Astrocyte (in vitro differentiated cells and primary cell): ENCODE measurements around the gene OR14A16. TPM values are rescaled to one million over a fixed set of nuclear protein-coding genes. Genes with fewer than 3 reads are reported as not detected.

Experiments used
- DNase-seq: peaks from one replicate; pipeline ENCODE4 v3.0.0-alpha.2; 2010; ENCODE audit warnings: low read depth
- FAIRE-seq: peaks from 2 replicates; lab custom pipeline; 2011; peaks lifted over from hg19 to GRCh38; lab: Jason Lieb, UNC
- H2AFZ ChIP-seq: 2 replicates; pipeline ENCODE4 v1.6.0; 2012; ENCODE audit warnings: low read depth, low read length, inconsistent platforms
- H3K27ac ChIP-seq: 2 replicates; pipeline ENCODE4 v1.5.1; 2011; ENCODE audit warnings: low read depth, low read length, inconsistent platforms
- H3K27me3 ChIP-seq: 2 replicates; pipeline ENCODE4 v1.6.0; 2011; ENCODE audit warnings: low read length, inconsistent platforms; ENCODE audit not compliant: insufficient read depth
- H3K36me3 ChIP-seq: 2 replicates; pipeline ENCODE4 v1.5.1; 2011; ENCODE audit warnings: low read length, inconsistent platforms; ENCODE audit not compliant: insufficient read depth
- H3K4me1 ChIP-seq: 2 replicates; pipeline ENCODE4 v1.5.1; 2011; ENCODE audit warnings: low read length, inconsistent platforms; ENCODE audit not compliant: insufficient read depth
- H3K4me2 ChIP-seq: 2 replicates; pipeline ENCODE4 v1.6.0; 2012; ENCODE audit warnings: low read length, inconsistent platforms
- H3K4me3 ChIP-seq: 2 replicates; pipeline ENCODE4 v1.5.1; 2011; ENCODE audit warnings: low read depth, mild to moderate bottlenecking, low read length, inconsistent platforms; ENCODE audit not compliant: insufficient read depth
- H3K79me2 ChIP-seq: 2 replicates; pipeline ENCODE4 v1.6.0; 2012; ENCODE audit warnings: mild to moderate bottlenecking, low read length, inconsistent platforms; ENCODE audit not compliant: insufficient read depth
- H3K9ac ChIP-seq: 2 replicates; pipeline ENCODE4 v1.6.0; 2012; ENCODE audit warnings: mild to moderate bottlenecking, low read length, inconsistent platforms
- H3K9me3 ChIP-seq: 2 replicates; pipeline ENCODE4 v1.5.1; 2012; ENCODE audit warnings: low read depth, mild to moderate bottlenecking, low read length, inconsistent platforms; ENCODE audit not compliant: insufficient read depth
- H4K20me1 ChIP-seq: 2 replicates; pipeline ENCODE4 v1.6.0; 2012; ENCODE audit warnings: low read length, inconsistent platforms; ENCODE audit not compliant: insufficient read depth
- H3K27ac Mint-ChIP-seq: one replicate; pipeline ENCODE4 v1.8.0; 2021; ENCODE audit warnings: mild to moderate bottlenecking, mixed read lengths; ENCODE audit not compliant: unreplicated experiment
- H3K27me3 Mint-ChIP-seq: one replicate; pipeline ENCODE4 v1.8.0; 2021; ENCODE audit warnings: low read depth, mixed read lengths; ENCODE audit not compliant: unreplicated experiment
- H3K36me3 Mint-ChIP-seq: one replicate; pipeline ENCODE4 v1.8.0; 2021; ENCODE audit warnings: low read depth, mixed read lengths; ENCODE audit not compliant: unreplicated experiment
- H3K4me1 Mint-ChIP-seq: one replicate; pipeline ENCODE4 v1.8.0; 2021; ENCODE audit warnings: low read depth, mixed read lengths; ENCODE audit not compliant: unreplicated experiment
- H3K4me3 Mint-ChIP-seq: one replicate; pipeline ENCODE4 v1.8.0; 2021; ENCODE audit warnings: mild to moderate bottlenecking, moderate library complexity, mixed read lengths; ENCODE audit not compliant: unreplicated experiment
- H3K9me3 Mint-ChIP-seq: one replicate; pipeline ENCODE4 v1.8.0; 2021; ENCODE audit warnings: mild to moderate bottlenecking, mixed read lengths; ENCODE audit not compliant: unreplicated experiment
- EZH2 ChIP-seq: IDR thresholded peaks from 2 replicates; pipeline ENCODE4 v1.6.1; 2012; ENCODE audit warnings: mild to moderate bottlenecking, low read length, inconsistent platforms; ENCODE audit not compliant: insufficient read depth
- total RNA-seq: library from RNA; stranded (reverse); gene quantifications from 2 replicates; pipeline ENCODE4 v1.2.1, GENCODE V29; 2021
- TF ChIP-seq, protein P1 (sequence below): IDR thresholded peaks from 2 replicates; pipeline ENCODE4 v1.5.1; 2011; ENCODE audit warnings: low read depth, mild to moderate bottlenecking, inconsistent platforms, low read length, moderate library complexity; ENCODE audit not compliant: insufficient read depth

Gene OR14A16
- total RNA-seq, 1 donor from 2014 or later, result not detected

DNA sequence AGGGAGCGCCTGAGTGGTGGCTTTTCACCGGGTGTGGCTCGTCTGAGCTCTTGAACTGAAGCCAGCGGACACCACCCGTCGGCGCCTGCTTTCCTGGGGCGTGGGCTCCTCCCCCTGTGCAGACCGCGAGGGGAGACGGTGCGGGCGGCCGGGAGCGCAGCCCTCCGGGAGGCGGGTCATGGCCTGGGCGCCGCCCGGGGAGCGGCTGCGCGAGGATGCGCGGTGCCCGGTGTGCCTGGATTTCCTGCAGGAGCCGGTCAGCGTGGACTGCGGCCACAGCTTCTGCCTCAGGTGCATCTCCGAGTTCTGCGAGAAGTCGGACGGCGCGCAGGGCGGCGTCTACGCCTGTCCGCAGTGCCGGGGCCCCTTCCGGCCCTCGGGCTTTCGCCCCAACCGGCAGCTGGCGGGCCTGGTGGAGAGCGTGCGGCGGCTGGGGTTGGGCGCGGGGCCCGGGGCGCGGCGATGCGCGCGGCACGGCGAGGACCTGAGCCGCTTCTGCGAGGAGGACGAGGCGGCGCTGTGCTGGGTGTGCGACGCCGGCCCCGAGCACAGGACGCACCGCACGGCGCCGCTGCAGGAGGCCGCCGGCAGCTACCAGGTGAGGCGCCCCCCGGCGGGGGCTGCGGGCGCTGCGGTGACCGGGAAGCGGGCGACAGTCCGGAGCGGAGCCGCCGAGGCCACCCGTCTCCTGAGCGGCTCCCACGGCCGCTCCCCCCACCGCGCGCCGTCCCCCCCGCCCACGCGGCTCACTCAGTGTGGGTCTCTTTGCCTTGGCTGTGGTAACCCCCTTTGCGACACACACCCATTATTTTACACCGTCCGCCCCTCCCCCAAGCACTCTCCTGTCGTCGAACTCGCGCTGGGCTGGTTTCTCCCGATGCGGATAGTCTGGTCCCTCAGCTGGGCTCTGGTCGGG is 33.4 kb upstream of the OR14A16 start, which contains the start of gene TRIM58:
Gene TRIM58 (plus strand): TSS at position 119 of the 916 bp plus-strand sequence. CDS start 60 bp downstream, at position 179.
- Histone ChIP-seq H3K9me3 (no peaks in the 10 kb centered on the region), H3K27ac (no peak within 1 kb of the TSS), H3K4me1 (no peaks in the 10 kb centered on the region), H2AFZ (peak within 1 kb of the TSS; percentile 73), H3K27me3 (no peaks in the 10 kb centered on the region), H3K9ac (peak within 1 kb of the TSS; percentile 61), H3K36me3 (no peaks in the 10 kb centered on the region), H3K79me2 (no peaks in the 10 kb centered on the region), H4K20me1 (no peaks in the 10 kb centered on the region), H3K4me2 (peak within 1 kb of the TSS; percentile 80), H3K4me3 (peak within 1 kb of the TSS; percentile 49)
- Mint-ChIP-seq H3K4me3 (peak within 1 kb of the TSS; percentile 90), H3K36me3 (no peaks in the 10 kb centered on the region), H3K27me3 (no peaks in the 10 kb centered on the region), H3K4me1 (no peaks in the 10 kb centered on the region), H3K9me3 (peaks cover 5% of the 10 kb centered on the region), H3K27ac (peak within 1 kb of the TSS; percentile 80)
- no peak for TF ChIP-seq EZH2
- TF ChIP-seq, protein P1, sequence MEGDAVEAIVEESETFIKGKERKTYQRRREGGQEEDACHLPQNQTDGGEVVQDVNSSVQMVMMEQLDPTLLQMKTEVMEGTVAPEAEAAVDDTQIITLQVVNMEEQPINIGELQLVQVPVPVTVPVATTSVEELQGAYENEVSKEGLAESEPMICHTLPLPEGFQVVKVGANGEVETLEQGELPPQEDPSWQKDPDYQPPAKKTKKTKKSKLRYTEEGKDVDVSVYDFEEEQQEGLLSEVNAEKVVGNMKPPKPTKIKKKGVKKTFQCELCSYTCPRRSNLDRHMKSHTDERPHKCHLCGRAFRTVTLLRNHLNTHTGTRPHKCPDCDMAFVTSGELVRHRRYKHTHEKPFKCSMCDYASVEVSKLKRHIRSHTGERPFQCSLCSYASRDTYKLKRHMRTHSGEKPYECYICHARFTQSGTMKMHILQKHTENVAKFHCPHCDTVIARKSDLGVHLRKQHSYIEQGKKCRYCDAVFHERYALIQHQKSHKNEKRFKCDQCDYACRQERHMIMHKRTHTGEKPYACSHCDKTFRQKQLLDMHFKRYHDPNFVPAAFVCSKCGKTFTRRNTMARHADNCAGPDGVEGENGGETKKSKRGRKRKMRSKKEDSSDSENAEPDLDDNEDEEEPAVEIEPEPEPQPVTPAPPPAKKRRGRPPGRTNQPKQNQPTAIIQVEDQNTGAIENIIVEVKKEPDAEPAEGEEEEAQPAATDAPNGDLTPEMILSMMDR, result no peak
- FAIRE-seq, result no peak
- no peak for DNase-seq

DNA sequence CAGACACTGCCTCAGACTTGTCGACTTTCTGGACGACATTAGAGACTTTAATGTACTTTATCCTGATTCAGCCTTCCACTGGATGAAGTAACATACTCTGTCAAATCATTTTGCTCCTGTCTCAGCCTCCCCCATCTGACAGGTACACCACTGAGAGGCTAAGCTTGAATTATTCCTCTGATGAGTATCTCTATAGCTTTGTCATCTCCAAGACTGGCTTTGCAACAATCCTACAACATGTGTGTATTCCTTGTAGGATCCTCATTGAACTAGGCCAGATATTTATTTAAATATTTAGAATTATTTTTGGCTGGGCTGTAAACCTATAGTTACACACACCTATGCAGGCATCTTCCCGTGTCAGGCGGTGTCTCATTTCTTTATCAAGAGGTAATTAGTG is 32.0 kb upstream of the OR14A16 start:
- no peak overlapping the region for H3K4me3 ChIP-seq
- H3K9me3 ChIP-seq, result no peaks in the 10 kb centered on the region
- H4K20me1 ChIP-seq, result no peaks in the 10 kb centered on the region
- H3K4me1 Mint-ChIP-seq, result no peaks in the 10 kb centered on the region
- H3K36me3 ChIP-seq, result no peaks in the 10 kb centered on the region
- no peaks in the 10 kb centered on the region for H3K36me3 Mint-ChIP-seq
- no peak for DNase-seq
- H3K27ac ChIP-seq, result no peak overlapping the region
- H3K79me2 ChIP-seq, result no peaks in the 10 kb centered on the region
- H3K4me1 ChIP-seq, result no peaks in the 10 kb centered on the region
- H3K27me3 ChIP-seq, result no peaks in the 10 kb centered on the region
- H3K4me3 Mint-ChIP-seq, result peak overlapping the region; percentile 75
- TF ChIP-seq EZH2, result no peak
- TF ChIP-seq, protein P1, result no peak
- H3K9me3 Mint-ChIP-seq, result peaks cover 5% of the 10 kb centered on the region
- no peak overlapping the region for H3K27ac Mint-ChIP-seq
- no peak overlapping the region for H2AFZ ChIP-seq
- no peak for FAIRE-seq
- H3K9ac ChIP-seq, result no peak overlapping the region
- H3K4me2 ChIP-seq, result no peak overlapping the region
- H3K27me3 Mint-ChIP-seq, result no peaks in the 10 kb centered on the region
